Ovary (tissue), 1 donor: ENCODE data around the gene TPRG1L.

Source experiments
- EP300 ChIP-seq: sonication (generic); formaldehyde crosslinking; IDR thresholded peaks from one replicate; pipeline ENCODE4 v1.6.1; 2017; ENCODE audit warnings: antibody characterized with exemption
- POLR2A ChIP-seq: fragments of 450-650 bp; IDR thresholded peaks from one replicate; pipeline ENCODE4 v1.6.1; 2017; ENCODE audit warnings: antibody characterized with exemption, mild to moderate bottlenecking, moderate library complexity

DNA sequence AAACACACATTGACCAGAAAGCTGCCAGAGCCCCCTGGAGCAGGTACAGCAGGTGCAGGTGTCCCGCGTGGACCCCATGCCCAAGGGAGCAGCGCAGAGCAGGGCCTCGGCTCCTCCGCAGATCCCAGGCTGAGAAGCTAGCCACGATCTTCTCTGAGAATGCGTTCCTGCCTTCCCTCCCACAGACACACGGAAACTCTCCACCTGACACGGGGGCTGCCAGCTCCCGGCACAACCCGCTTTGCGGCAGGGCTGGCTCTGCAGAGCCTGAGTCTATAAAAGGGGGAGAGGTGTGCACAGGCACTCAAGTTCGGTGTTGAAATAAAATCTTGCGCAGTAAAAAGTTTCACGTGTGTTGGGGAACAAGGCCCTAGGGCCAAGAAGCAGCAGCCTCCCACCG, 23.1 kb upstream of the TPRG1L start:
- TF ChIP-seq POLR2A (no peak), EP300 (no peak)
